Nucleus accumbens (tissue), 56 donors: Measurements from ENCODE around the gene TTC31.
A peak's percentile ranks its signal among the peaks of the same experiment; 100 is the strongest.

Experiments used
- DNase-seq, 56 donors: peaks; one replicate each; lab custom pipeline; 2025; lab: John Stamatoyannopoulos, UW

Gene TTC31

DNA sequence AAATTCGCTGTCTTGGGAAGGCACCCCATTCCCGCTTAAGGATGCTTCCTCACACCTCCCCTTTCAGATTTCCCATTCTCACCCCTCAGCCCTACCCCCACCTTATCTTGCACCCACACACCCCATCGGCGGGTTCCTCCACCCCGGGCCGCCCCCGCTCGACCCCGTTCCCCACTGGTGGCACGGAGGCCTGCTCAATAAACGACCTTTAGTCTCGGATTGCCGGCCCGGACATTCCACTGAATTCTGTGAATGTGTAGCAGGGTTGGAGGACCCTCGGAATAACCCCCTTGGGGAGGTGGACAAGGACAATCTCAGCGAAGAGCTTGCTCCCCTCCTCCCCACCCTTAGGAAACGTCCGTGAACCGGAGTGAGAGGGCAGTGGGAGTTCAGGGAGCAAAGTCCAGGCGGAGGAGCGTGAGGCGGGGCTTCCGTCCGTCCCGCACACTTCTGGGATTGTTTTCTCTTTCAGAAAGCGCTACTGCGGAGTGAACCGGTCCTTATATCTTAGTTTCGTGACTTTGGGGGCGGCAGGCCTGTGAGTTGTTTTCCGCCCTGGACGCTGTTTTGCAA lies 19.4 kb downstream of the TTC31 start:
- DNase-seq = no peak

DNA sequence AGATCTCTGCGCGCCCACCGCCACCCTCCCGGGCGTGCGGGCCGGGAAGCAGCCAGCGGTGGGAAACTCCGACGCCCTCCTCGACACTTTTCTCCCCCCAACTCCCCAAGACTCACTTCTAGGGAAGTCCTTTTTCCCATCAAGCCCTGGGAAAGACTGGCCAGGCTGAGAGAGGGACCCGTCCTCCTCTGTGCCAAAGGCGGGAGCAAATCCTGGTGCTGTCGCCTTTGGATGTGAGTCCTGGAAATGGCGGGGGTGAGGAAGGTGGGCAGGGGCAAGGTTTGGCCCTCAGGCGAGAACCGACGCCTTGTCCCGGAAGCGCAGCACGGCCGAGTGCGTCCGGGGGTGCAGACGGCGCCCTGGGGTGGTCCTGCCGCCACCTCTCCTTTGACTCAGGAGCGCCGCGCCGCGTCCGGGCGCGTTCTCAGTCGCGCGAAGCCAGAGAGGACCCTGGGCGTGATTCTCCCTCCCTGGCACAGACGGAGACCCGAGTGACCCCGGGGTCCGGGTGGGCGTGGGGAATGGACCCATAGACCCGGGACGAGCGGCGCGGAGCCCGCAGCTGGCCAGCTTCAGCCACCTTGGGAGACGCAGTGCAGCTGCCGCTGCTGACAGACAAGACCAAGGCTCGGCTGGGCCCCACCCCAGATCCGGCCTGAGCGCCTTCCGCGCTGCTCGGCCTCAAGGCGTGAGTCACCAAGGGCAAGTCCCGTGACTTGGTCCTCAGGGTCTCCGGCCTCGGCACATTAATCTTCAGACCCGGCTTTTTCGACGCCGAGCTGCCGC lies 20.0 kb downstream of the TTC31 start:
- DNase-seq = peak in 3 of 56 donors; percentile 11 to 24 (median 12)

DNA sequence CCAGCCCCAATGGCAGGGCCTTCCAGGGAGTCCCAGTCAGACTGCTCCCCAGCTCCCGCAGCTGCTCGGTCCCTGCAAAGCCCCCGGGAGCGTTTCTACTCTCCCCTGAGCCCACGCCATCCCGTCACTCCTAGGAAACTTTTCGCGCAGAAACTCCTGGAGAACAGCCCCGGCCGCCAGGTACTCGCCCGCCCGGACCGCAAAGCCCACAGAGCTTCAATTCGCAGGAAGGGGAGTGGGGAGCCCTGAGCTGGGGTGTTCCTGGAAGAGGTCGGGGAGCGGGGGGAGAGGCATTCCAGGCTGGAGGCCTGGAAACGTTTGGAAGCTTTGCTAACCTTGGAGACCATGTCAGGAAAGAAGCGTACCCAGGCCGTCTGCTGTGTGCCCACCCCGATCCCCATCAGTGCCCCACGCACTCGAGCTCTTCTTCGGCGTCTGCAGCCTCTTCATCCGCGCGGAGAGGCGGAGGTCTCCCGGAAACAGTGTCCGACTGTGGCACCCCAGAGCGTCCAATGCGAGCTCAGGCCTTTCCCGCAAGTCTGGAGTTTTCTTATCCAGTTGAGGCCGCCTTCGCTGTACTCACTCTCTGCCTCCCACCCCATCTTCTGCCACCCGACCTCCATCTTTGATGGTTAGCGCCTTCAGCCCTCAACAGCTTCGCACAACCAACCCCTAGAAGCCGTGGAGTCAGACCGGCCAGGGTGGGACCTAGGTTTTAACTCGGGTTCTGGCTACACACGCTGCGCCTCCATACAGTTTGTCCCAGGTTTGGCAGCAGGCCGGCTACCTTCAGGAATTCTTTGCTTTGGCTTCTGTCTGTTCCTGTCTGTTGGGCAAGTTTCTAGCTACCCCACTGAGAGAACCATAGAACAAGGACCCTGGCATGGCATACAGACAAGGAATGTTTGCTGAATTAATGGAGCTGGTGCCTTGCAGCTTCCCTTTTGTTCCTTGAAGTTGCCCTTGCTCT lies 20.9 kb downstream of the TTC31 start:
- DNase-seq = no peak

GRCh38 chr2:74504591-74504990 lies 21.7 kb downstream of the TTC31 start:
- no peak for DNase-seq

DNA sequence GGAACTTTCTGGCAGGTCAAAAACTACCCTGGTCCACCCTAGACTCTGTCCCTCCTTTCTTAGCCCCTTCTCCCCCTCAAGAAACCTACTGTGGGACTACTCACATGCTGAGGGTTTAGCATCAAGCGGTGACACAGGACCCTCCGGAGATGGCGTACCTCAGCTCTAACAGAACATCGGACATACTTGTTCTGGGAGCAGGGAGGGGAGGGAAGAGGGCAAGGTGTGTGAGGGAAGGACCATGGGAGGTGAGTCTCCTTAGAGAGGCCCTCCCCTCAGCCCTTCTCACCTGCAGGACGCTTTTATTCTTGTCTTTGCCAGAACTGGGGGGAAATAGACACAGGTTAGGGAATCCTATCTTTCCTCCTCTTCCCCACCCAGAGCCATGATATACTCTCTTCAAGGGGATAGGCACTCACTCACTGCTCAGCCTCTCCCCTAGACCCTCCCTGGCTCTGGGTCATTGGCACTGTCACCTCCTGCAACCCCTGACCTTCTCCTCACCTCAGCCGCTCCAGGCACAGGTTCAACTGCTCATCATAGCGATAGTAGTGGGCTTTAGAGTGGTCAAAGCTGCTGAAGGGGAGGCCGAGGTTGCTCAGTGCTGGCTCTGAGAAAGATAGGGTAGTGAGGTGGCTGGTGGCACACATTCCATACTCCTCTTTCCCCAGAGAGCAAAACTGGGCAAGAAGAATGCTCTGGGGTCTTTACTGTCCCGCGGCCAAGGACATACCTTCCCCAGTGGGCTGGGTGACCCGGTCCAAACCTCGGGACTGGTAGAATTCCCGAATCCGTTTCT lies 22.8 kb downstream of the TTC31 start:
- no peak for DNase-seq

DNA sequence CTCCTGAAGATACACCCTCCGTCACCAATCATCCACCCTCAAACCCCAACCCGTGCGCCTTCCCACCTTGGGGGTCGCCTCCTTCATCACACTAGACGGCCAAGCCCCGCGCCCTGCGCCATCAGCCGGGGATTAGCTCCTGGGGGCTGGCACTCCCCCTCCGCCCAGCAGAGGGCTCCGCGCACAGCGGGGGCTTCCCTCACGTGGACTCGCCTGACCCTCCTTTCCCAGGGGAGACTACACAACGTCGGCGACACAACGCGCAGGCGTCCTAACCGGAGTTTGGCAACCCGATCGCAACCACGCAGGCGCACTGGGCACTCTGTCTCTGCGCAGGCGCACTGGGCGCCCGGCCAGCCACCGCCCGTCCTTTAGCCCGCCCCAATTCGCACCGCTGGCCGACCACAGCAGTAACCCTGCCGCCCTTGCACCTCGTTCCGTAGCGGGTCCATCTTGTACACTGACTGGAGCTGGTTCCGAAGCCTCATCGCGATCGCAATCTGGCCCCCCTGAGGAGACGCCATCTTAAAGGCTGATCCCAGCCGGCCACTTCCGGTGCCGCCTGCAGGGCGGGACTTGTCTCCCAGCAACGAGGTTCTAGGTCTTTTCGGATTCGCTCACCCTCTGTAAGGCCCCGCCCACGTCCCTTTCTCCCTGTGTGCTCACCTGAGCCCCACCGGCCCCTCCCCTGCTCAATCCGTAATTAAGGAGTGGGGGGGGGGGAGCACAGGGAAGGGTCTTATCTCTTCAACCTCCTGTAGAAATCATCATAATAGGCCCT lies 24.5 kb downstream of the TTC31 start, which contains the start of gene PCGF1:
TSS of gene PCGF1 (minus strand) at position 551 of the 781 bp plus-strand sequence. CDS start at position 524, 27 bp downstream.
- peak; percentile 68 to 99 (median 95) for DNase-seq

GRCh38 chr2:74507926-74508520 lies 25.1 kb downstream of the TTC31 start:
- DNase-seq = peak in 29 of 56 donors; percentile 5 to 63 (median 40)

DNA sequence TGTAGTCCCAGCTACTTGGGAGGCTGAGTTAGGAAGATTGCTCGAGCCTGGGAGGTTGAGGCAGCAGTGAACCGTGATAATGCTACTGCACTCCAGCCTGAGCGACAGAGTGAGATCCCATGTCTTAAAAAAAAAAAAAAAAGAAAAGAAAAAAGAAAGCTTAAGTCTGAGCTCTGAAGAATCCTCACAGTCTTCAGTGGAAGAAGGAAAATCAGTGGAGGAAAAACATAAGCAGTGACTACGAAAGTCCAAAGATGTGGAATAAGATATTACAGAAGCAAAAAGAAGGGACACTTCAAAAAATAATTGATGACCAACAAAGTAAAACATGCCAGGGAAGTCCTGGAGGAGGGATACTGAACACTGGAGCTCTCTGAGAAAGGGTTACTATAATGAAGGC lies 27.4 kb downstream of the TTC31 start:
- DNase-seq = no peak

- no peak for DNase-seq
Measured at GRCh38 chr2:74511104-74511989, 28.5 kb downstream of the TTC31 start.

DNA sequence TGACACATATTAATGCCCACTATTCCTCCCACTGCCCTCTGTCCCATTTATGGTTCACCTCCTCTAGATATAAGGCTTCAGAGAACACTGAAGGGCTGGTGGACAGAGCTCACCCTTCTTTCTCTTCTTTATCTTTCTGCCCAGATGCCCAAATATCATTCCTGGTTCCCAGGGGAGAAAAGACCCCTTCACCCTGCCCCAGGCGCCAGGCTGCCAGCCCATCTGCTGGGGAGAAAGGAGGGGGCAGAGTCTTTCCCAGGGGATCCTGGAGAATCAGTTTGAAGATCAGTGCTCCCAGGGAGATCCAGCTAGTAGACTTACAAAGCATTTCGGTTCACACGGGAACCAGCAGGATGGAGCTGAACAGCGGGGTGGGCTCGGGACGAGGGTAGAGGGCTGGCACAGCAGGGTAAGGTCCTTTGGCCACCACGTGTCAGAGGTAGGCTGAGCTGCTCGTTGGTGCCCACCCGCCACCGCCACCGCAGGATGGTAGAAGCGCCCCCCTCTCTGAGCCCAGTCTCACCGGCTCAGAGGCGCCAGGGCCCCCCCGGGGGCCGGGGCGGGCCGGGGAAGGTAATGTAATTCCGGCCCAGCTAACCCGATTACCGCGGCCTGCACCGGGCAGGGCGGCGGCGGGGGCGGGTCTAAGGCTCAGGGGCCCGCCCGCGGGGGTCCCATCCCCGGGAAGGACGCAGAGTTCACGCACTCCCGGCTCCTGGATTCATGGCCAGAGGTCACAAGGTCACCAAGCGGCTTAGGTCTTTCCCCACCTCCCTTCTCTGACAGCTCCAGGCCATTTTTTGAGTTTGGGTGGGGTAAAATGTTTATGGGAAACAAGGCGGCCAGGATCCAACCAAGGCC lies 30.1 kb downstream of the TTC31 start:
- no peak for DNase-seq

DNA sequence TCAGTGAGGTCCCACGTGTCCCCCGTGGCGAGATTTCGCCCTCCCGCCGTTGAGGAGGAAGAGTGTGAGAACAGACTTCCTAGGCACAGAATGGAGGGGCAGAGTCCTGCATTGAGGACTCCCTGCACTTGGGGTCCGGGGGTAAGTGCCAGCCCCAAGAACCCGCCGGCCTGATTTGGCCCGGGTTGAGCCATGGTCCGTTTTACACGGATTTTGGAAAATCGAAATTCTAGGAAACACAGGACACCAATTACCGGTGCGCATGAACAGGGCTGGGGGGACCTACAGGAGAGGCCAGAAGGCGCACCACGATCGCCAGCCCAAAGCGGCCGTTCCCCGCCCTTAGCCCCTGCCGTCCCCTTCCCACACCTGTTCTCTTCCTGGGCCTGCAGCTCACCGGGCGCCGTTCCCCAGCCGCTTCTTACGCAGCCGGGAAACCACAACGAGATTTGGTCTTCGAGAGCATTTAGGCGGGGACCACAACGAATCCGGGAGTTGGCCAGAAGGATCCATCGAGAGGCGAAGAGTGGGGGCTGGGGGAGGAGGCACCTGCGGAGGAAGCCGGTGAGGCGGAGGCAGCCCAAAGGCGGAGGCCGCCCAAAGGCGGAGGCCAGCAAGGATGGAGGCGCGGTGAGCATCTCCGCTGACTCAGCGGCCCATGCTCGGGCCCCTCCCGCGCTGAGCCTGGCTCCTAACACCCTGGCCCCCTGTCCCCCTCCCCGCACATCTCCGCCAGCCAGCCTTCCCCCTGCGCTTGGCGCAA lies 30.9 kb downstream of the TTC31 start:
- DNase-seq = no peak

GRCh38 chr2:74514368-74515270 lies 31.7 kb downstream of the TTC31 start, which contains the start of gene TLX2:
Gene TLX2 (plus strand): TSS chr2:74514450. CDS start chr2:74514807, 357 bp downstream.
- DNase-seq = no peak

- no peak for DNase-seq
Measured at GRCh38 chr2:74515271-74515980, 32.5 kb downstream of the TTC31 start.

GRCh38 chr2:74515981-74516633 lies 33.2 kb downstream of the TTC31 start:
- DNase-seq = peak in 33 of 56 donors; percentile 3 to 60 (median 13)
